DOHH2 (cell line): ENCODE results near the gene BABAM2.

ENCODE experiments used
- H3F3A ChIP-seq: fragments of 200-600 bp; sonication (generic), shearing (Covaris generic); 2 replicates; pipeline ENCODE4 v1.6.0; 2016; ENCODE audit warnings: antibody characterized with exemption, mild to moderate bottlenecking; ENCODE audit not compliant: control insufficient read depth, insufficient read depth
- H3K27ac ChIP-seq: fragments of 200-600 bp; sonication (generic); 2 replicates; pipeline ENCODE4 v1.5.1; 2014; ENCODE audit warnings: low read depth, mild to moderate bottlenecking, low read length, moderate library complexity
- H3K27me3 ChIP-seq: fragments of 200-600 bp; sonication (generic); 2 replicates; pipeline ENCODE4 v1.6.1; 2014; ENCODE audit warnings: mild to moderate bottlenecking, low read length, mixed read lengths; ENCODE audit not compliant: control insufficient read depth
- H3K36me3 ChIP-seq: fragments of 200-600 bp; sonication (generic); 2 replicates; pipeline ENCODE4 v1.6.1; 2014; ENCODE audit warnings: mild to moderate bottlenecking, low read length, moderate library complexity, mixed read lengths; ENCODE audit not compliant: control insufficient read depth
- H3K4me1 ChIP-seq: fragments of 200-600 bp; sonication (generic); 2 replicates; pipeline ENCODE4 v1.6.1; 2014; ENCODE audit warnings: mild to moderate bottlenecking, low read length, mixed read lengths; ENCODE audit not compliant: control insufficient read depth
- H3K4me2 ChIP-seq: fragments of 200-600 bp; sonication (generic); 2 replicates; pipeline ENCODE4 v1.6.0; 2014; ENCODE audit warnings: mild to moderate bottlenecking, low read length, moderate library complexity
- H3K4me3 ChIP-seq: fragments of 200-600 bp; sonication (generic); 2 replicates; pipeline ENCODE4 v1.5.1; 2014; ENCODE audit warnings: mild to moderate bottlenecking, low read length, mixed read lengths
- H3K79me2 ChIP-seq: fragments of 200-600 bp; sonication (generic); 2 replicates; pipeline ENCODE4 v1.6.1; 2014; ENCODE audit warnings: mild to moderate bottlenecking, low read length, mixed read lengths; ENCODE audit not compliant: control insufficient read depth
- H3K9me2 ChIP-seq: fragments of 200-600 bp; sonication (generic); replicated peaks from 2 replicates; pipeline ENCODE4 v1.6.1; 2014; ENCODE audit warnings: mild to moderate bottlenecking, low read length, mixed read lengths; ENCODE audit not compliant: control insufficient read depth
- H3K9me3 ChIP-seq: fragments of 200-600 bp; sonication (generic); 2 replicates; pipeline ENCODE4 v1.6.1; 2014; ENCODE audit warnings: antibody characterized with exemption, low read length, mixed read lengths; ENCODE audit not compliant: control insufficient read depth, insufficient read depth
- H4K20me1 ChIP-seq: fragments of 200-600 bp; sonication (generic); 2 replicates; pipeline ENCODE4 v1.6.0; 2014; ENCODE audit warnings: low read depth, mild to moderate bottlenecking, antibody characterized with exemption, low read length, moderate library complexity; ENCODE audit not compliant: control insufficient read depth, insufficient read depth
- EZH2phosphoT487 ChIP-seq: fragments of 200-600 bp; sonication (generic); IDR thresholded peaks from 2 replicates; pipeline ENCODE4 v1.6.1; 2017; ENCODE audit warnings: borderline replicate concordance, mild to moderate bottlenecking, antibody characterized with exemption, low read length, moderate library complexity, mixed read lengths
- TF ChIP-seq, protein P1 (sequence below): fragments of 200-600 bp; sonication (generic); IDR thresholded peaks from one replicate; pipeline ENCODE4 v1.5.1; 2014; ENCODE audit warnings: antibody characterized with exemption, mild to moderate bottlenecking, low read depth, low read length; ENCODE audit not compliant: poor library complexity, severe bottlenecking

BABAM2 gene

DNA sequence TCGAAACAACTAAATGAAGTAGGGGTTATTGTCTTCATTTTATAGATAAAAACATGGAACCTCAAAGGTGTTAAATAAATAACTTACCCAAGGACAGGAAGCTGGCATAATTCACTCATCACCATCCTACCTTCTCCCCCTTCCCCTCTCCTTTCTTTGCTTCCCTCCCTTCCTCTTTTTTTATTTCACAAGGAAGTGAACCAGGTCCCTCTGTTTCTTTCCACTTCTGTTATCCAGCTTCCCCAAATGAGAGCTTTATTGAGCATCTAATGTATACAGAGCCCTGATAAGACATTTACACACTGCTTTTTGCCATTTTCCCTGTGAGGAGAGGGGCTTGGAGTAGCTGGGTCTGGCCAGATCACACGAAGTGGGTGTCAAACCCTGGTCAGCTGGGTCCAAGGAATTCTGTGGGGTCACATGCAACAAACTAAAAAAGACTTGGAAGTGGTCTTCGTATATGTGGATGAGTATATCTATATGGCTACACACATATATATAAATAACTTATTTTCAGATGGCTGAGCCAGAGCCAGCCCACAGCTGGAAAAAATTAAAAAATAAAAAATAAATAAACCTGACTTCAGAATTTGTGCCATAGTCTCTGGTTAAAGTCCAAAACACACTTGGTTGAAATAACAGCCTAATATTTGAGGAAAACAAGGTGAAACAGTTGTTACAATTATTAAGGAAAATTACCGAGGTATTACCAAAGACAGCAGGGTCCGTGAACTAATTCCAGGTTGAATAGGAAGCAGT, 452.8 kb downstream of the BABAM2 start:
- no peaks in the 10 kb centered on the region for H3K36me3 ChIP-seq
- H3K9me2 ChIP-seq = no peaks in the 10 kb centered on the region
- H3K27ac ChIP-seq = no peak overlapping the region
- H3K79me2 ChIP-seq = no peaks in the 10 kb centered on the region
- H3K4me2 ChIP-seq = no peak overlapping the region
- H3K4me1 ChIP-seq = no peaks in the 10 kb centered on the region
- H3K9me3 ChIP-seq = no peaks in the 10 kb centered on the region
- no peak overlapping the region for H3K4me3 ChIP-seq
- TF ChIP-seq, protein P1, sequence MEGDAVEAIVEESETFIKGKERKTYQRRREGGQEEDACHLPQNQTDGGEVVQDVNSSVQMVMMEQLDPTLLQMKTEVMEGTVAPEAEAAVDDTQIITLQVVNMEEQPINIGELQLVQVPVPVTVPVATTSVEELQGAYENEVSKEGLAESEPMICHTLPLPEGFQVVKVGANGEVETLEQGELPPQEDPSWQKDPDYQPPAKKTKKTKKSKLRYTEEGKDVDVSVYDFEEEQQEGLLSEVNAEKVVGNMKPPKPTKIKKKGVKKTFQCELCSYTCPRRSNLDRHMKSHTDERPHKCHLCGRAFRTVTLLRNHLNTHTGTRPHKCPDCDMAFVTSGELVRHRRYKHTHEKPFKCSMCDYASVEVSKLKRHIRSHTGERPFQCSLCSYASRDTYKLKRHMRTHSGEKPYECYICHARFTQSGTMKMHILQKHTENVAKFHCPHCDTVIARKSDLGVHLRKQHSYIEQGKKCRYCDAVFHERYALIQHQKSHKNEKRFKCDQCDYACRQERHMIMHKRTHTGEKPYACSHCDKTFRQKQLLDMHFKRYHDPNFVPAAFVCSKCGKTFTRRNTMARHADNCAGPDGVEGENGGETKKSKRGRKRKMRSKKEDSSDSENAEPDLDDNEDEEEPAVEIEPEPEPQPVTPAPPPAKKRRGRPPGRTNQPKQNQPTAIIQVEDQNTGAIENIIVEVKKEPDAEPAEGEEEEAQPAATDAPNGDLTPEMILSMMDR = no peak
- TF ChIP-seq EZH2phosphoT487 = no peak
- no peaks in the 10 kb centered on the region for H3F3A ChIP-seq
- no peaks in the 10 kb centered on the region for H4K20me1 ChIP-seq
- no peaks in the 10 kb centered on the region for H3K27me3 ChIP-seq

DNA sequence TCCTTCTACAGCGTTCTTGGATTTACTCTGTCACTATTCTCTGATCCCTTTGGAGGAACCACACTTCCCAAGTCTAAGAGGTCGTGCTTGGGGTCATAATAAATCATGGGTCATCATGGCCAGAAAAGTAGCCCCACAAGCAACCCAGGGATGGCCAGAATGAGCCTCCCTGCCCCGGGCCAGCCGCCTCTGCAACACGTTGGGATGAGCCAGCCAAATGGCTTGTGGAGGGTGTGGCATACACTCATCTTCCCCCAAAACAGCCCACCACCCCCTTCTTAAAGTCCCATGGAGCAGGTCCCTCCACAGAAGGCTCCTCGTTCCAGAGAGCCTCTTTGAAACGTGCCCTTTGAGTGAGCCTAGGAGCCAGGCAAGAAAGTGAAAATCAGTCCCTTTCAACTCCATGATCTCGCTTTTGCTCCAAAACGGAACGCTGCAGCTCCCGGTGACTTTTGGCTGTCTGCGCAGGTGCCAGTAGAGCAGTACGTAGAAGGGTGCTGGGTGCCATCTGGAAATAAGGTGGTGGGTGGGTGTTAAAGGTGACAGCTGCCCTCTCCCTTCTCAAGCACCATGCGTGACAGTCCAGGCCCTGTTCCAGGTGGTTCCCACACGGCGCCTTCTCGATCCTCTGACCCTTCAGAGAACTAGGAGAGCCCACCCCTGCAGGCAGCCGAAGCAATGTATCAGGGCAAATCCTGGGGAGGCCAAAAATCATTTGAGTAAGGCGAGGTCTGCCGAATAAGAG, 453.6 kb downstream of the BABAM2 start:
- H3K4me3 ChIP-seq = no peak overlapping the region
- H3F3A ChIP-seq = no peaks in the 10 kb centered on the region
- H4K20me1 ChIP-seq = no peaks in the 10 kb centered on the region
- no peaks in the 10 kb centered on the region for H3K9me3 ChIP-seq
- H3K27me3 ChIP-seq = no peaks in the 10 kb centered on the region
- H3K36me3 ChIP-seq = no peaks in the 10 kb centered on the region
- no peak overlapping the region for H3K4me2 ChIP-seq
- TF ChIP-seq, protein P1 = no peak
- no peaks in the 10 kb centered on the region for H3K79me2 ChIP-seq
- no peaks in the 10 kb centered on the region for H3K4me1 ChIP-seq
- H3K27ac ChIP-seq = no peak overlapping the region
- no peaks in the 10 kb centered on the region for H3K9me2 ChIP-seq

DNA sequence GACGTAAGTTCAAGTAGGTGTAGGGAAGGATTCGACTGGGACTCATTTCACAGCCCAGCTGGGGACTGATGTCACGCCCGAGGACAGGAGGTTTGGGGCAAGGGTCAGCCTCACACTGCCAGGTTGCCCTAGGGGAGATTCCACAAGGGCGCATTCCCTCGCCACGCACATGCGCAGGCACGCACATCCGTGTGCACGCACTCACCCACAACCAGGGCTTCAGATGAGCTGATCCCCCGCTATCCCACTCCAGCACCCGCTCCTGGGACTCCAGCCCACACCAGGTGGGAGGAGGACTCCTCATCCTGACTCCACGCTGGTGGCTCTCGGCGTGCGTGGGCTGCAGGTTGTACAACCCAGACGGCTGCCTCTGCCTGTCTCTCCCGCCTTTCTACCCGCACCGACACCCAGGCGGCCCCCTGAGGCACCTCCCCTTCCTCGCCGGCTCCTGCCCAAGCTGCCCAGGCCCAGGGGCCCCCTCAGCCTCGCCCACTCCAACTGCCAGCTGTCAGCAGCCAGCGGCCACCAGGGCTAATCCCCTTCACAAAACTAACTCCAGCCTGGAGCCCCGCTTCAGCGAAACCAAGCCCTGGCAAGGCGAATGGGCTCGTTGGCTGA, 454.3 kb downstream of the BABAM2 start:
- Histone ChIP-seq H4K20me1 (no peaks in the 10 kb centered on the region), H3K9me3 (no peaks in the 10 kb centered on the region), H3K9me2 (no peaks in the 10 kb centered on the region), H3K4me2 (no peak overlapping the region), H3F3A (no peaks in the 10 kb centered on the region), H3K79me2 (no peaks in the 10 kb centered on the region), H3K27ac (no peak overlapping the region), H3K36me3 (no peaks in the 10 kb centered on the region), H3K4me1 (no peaks in the 10 kb centered on the region), H3K4me3 (no peak overlapping the region), H3K27me3 (no peaks in the 10 kb centered on the region)
- TF ChIP-seq, protein P1 = no peak
- TF ChIP-seq EZH2phosphoT487 = no peak
